Measurements from ENCODE around the gene SHB. TPM values are rescaled to one million over a fixed set of nuclear protein-coding genes. Genes with fewer than 3 reads are reported as not detected.

Gene SHB
- total and polyA plus RNA-seq, 2 of the 13 experiments (the other 11 are each of a cell fraction or from before 2014, with no cell fraction given) = 19.4 to 20.7 TPM

- Histone ChIP-seq H3K27ac (ENCODE audit: extremely low read length, insufficient read depth, low read length) (no peak overlapping the region), H3K4me1 (ENCODE audit: insufficient read depth, low read length) (0 out of 2 replicates have a peak, but pooled peaks cover 5% of the 10 kb centered on the region), H3K9me3 (ENCODE audit: low read length) (no peaks in the 10 kb centered on the region), H3K36me3 (replicated peaks in 1 of 2; ENCODE audit: control insufficient read depth in 1 of 2, insufficient read depth in 2 of 2, low read length in 2 of 2) (peaks cover 25 to 70% of the 10 kb centered on the region in 2 experiments), H3K4me3 (replicated peaks in 1 of 3; ENCODE audit: insufficient read depth in 1 of 3, low read depth in 2 of 3, low read length in 3 of 3) (no peak overlapping the region), H3K4me2 (ENCODE audit: low read depth, low read length) (no peak overlapping the region), H3K9ac (ENCODE audit: insufficient read depth, low read depth, low read length) (no peak overlapping the region), H3K27me3 (ENCODE audit: control insufficient read depth in 1 of 2, insufficient read depth in 2 of 2, low read length in 2 of 2) (no peaks in the 10 kb centered on the region), H3K79me2 (ENCODE audit: insufficient read depth, low read length) (peaks cover 14% of the 10 kb centered on the region), H4K20me1 (ENCODE audit: insufficient read depth, low read length) (peaks cover 37% of the 10 kb centered on the region), H2AFZ (ENCODE audit: low read length) (no peak overlapping the region)
- CTCF ChIA-PET (ENCODE audit: low intra/inter-chr PET ratio, low total read pairs) = no interaction called here
- no peak for ATAC-seq
- TF ChIP-seq NPAS2 (CRISPR knock-in tag; IDR thresholded peaks at IDR 0.05; ENCODE audit: borderline replicate concordance) = no peak
- TF ChIP-seq ZNF121 (CRISPR knock-in tag; IDR thresholded peaks at IDR 0.05) = no peak
- TF ChIP-seq ZBTB33 (CRISPR knock-in tag; IDR thresholded peaks at IDR 0.05) = no peak
- no peak for TF ChIP-seq HNF4G (IDR thresholded peaks at IDR 0.05; ENCODE audit: borderline replicate concordance, low read depth, low read length)
- TF ChIP-seq HNF4G (CRISPR knock-in tag; IDR thresholded peaks at IDR 0.05; ENCODE audit: borderline replicate concordance, low read depth) = no peak
- BruUV-seq (replicated peaks) = no TSS peak
- in situ Hi-C loops (cut with HindIII; ENCODE audit: extremely low pct_ligation_motif_present, low pct_unique_long_range_greater_than_20kb) (no loop called here), intact Hi-C loops (cut with micrococcal nuclease; ENCODE audit: unreplicated experiment) (no loop called here)
- FAIRE-seq = no peak
- 88% methylated on average over 5 of the region's 5 CpGs for WGBS (ENCODE audit: low lambda C conversion rate)
- POLR2A ChIA-PET = no interaction called here
- no peak for DNase-seq (ENCODE audit: low spot score)
These were observed 91.1 kb downstream of the SHB start for GRCh38 chr9:37977851-37978480.

Measured in HepG2 (cell line).